GM12878 (cell line): ENCODE results near the gene FBRSL1.

Experiments used
- EGR1 ChIP-seq, 2 experiments: IDR thresholded peaks; 1 replicate in 1 of 2; 2 replicates in 1 of 2; pipeline ENCODE4 v1.6.1; 2011 to 2012; ENCODE audit warnings: low read depth in 2 of 2, low read length in 2 of 2, borderline replicate concordance in 1 of 2, mild to moderate bottlenecking in 1 of 2, moderate library complexity in 1 of 2
- EP300 ChIP-seq, 2 experiments: fragments of 150-350 bp in 1 of 2; IDR thresholded peaks; 2 replicates each; pipeline ENCODE4 v1.6.1; 2011 to 2012; ENCODE audit warnings: low read depth in 2 of 2, low read length in 2 of 2, borderline replicate concordance in 1 of 2, improper control_type of control experiment in 1 of 2, inconsistent platforms in 1 of 2; ENCODE audit not compliant: control insufficient read depth in 1 of 2
- ETV6 ChIP-seq, 2 experiments: fragments of 450-650 bp in 1 of 2; IDR thresholded peaks in 1 of 2; conservative IDR thresholded peaks in 1 of 2; 2 replicates each; pipeline ENCODE4 v1.6.1; 2014; ENCODE audit warnings: antibody characterized with exemption in 1 of 2, borderline replicate concordance in 1 of 2, low read depth in 1 of 2, mild to moderate bottlenecking in 1 of 2, moderate library complexity in 1 of 2
- HCFC1 ChIP-seq: fragments of 150-350 bp; IDR thresholded peaks from 2 replicates; pipeline ENCODE4 v1.6.1; 2014; ENCODE audit warnings: low read length
- JUND ChIP-seq: IDR thresholded peaks from 2 replicates; pipeline ENCODE4 v1.6.1; 2012; ENCODE audit warnings: low read depth, mild to moderate bottlenecking, low read length, improper control_type of control experiment, moderate library complexity
- MEF2A ChIP-seq: IDR thresholded peaks from 2 replicates; pipeline ENCODE4 v1.6.1; 2011; ENCODE audit warnings: low read depth, mild to moderate bottlenecking, low read length, moderate library complexity; ENCODE audit not compliant: insufficient read depth
- NR2C2 ChIP-seq: IDR thresholded peaks from 2 replicates; pipeline ENCODE4 v1.6.1; 2011; ENCODE audit warnings: borderline replicate concordance, low read depth; ENCODE audit not compliant: control insufficient read depth, insufficient read length
- RFX5 ChIP-seq: IDR thresholded peaks from 2 replicates; pipeline ENCODE4 v1.6.1; 2011; ENCODE audit warnings: low read depth, low read length, improper control_type of control experiment
- STAT3 ChIP-seq: IDR thresholded peaks from 2 replicates; pipeline ENCODE4 v1.6.1; 2011; ENCODE audit warnings: low read depth, low read length, improper control_type of control experiment
- TCF7 ChIP-seq: IDR thresholded peaks from 2 replicates; pipeline ENCODE4 v1.6.1; 2014; ENCODE audit warnings: antibody characterized with exemption, borderline replicate concordance
- TF ChIP-seq, protein P1 (sequence below): fragments of 450-650 bp; IDR thresholded peaks from 2 replicates; pipeline ENCODE4 v1.6.1; 2017; ENCODE audit warnings: mild to moderate bottlenecking, moderate library complexity
- TF ChIP-seq, protein P2 (sequence below): fragments of 450-650 bp; IDR thresholded peaks from 2 replicates; pipeline ENCODE4 v1.6.1; 2016; ENCODE audit warnings: mild to moderate bottlenecking, moderate library complexity, borderline replicate concordance
- TF ChIP-seq, protein P3 (sequence below): IDR thresholded peaks from 2 replicates; pipeline ENCODE4 v1.6.1; 2011; ENCODE audit warnings: borderline replicate concordance, low read depth, mild to moderate bottlenecking, moderate library complexity, low read length; ENCODE audit not compliant: insufficient read depth, poor library complexity, severe bottlenecking
- TF ChIP-seq, protein P4 (sequence below): fragments of 450-650 bp; formaldehyde crosslinking; IDR thresholded peaks from 2 replicates; pipeline ENCODE4 v1.4.0; 2022; ENCODE audit warnings: mild to moderate bottlenecking, moderate library complexity

DNA sequence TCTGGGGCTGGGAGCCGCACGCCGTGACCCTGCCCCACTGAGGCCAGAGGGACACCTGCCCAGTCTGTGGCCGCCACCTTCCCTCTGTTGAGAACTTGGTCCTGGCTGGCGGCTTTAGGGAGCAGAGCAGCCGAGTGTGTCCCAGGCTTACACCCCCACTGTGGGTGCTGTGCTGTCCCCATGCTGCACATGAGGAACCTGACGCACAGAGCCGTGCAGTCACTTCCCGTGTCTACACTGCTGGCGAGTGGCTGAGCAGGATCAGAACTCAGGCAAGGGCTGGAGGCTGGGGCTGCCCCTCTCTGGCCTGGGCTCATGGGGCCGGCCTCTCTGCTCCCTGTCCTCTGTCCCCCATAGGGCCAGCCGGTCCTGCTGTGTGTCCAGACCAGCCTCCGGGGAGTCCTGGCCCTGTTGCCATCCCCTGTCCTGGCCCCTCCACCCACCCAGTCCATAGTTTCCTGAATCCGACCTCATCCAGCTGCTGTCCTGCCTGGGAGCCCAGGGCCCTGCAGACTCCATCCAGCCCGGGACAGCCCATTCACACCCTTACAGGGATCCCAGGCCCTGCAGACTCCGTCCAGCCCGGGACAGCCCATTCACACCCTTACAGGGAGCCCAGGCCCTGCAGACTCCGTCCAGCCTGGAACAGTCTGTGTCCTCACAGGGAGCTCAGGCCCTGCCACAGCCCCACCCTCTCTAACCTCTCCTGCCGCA lies 10.3 kb downstream of the FBRSL1 start:
- TF ChIP-seq TCF7: no peak
- no peak for TF ChIP-seq MEF2A
- TF ChIP-seq, protein P1, sequence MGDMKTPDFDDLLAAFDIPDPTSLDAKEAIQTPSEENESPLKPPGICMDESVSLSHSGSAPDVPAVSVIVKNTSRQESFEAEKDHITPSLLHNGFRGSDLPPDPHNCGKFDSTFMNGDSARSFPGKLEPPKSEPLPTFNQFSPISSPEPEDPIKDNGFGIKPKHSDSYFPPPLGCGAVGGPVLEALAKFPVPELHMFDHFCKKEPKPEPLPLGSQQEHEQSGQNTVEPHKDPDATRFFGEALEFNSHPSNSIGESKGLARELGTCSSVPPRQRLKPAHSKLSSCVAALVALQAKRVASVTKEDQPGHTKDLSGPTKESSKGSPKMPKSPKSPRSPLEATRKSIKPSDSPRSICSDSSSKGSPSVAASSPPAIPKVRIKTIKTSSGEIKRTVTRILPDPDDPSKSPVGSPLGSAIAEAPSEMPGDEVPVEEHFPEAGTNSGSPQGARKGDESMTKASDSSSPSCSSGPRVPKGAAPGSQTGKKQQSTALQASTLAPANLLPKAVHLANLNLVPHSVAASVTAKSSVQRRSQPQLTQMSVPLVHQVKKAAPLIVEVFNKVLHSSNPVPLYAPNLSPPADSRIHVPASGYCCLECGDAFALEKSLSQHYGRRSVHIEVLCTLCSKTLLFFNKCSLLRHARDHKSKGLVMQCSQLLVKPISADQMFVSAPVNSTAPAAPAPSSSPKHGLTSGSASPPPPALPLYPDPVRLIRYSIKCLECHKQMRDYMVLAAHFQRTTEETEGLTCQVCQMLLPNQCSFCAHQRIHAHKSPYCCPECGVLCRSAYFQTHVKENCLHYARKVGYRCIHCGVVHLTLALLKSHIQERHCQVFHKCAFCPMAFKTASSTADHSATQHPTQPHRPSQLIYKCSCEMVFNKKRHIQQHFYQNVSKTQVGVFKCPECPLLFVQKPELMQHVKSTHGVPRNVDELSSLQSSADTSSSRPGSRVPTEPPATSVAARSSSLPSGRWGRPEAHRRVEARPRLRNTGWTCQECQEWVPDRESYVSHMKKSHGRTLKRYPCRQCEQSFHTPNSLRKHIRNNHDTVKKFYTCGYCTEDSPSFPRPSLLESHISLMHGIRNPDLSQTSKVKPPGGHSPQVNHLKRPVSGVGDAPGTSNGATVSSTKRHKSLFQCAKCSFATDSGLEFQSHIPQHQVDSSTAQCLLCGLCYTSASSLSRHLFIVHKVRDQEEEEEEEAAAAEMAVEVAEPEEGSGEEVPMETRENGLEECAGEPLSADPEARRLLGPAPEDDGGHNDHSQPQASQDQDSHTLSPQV: no peak
- no peak for TF ChIP-seq HCFC1
- no peak for TF ChIP-seq EP300 (IDR thresholded peaks at IDR 0.05; ENCODE audit: borderline replicate concordance in 1 of 2, control insufficient read depth in 1 of 2, low read depth in 2 of 2, low read length in 2 of 2)
- TF ChIP-seq, protein P2, sequence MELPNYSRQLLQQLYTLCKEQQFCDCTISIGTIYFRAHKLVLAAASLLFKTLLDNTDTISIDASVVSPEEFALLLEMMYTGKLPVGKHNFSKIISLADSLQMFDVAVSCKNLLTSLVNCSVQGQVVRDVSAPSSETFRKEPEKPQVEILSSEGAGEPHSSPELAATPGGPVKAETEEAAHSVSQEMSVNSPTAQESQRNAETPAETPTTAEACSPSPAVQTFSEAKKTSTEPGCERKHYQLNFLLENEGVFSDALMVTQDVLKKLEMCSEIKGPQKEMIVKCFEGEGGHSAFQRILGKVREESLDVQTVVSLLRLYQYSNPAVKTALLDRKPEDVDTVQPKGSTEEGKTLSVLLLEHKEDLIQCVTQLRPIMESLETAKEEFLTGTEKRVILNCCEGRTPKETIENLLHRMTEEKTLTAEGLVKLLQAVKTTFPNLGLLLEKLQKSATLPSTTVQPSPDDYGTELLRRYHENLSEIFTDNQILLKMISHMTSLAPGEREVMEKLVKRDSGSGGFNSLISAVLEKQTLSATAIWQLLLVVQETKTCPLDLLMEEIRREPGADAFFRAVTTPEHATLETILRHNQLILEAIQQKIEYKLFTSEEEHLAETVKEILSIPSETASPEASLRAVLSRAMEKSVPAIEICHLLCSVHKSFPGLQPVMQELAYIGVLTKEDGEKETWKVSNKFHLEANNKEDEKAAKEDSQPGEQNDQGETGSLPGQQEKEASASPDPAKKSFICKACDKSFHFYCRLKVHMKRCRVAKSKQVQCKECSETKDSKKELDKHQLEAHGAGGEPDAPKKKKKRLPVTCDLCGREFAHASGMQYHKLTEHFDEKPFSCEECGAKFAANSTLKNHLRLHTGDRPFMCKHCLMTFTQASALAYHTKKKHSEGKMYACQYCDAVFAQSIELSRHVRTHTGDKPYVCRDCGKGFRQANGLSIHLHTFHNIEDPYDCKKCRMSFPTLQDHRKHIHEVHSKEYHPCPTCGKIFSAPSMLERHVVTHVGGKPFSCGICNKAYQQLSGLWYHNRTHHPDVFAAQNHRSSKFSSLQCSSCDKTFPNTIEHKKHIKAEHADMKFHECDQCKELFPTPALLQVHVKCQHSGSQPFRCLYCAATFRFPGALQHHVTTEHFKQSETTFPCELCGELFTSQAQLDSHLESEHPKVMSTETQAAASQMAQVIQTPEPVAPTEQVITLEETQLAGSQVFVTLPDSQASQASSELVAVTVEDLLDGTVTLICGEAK: no peak
- TF ChIP-seq, protein P3, sequence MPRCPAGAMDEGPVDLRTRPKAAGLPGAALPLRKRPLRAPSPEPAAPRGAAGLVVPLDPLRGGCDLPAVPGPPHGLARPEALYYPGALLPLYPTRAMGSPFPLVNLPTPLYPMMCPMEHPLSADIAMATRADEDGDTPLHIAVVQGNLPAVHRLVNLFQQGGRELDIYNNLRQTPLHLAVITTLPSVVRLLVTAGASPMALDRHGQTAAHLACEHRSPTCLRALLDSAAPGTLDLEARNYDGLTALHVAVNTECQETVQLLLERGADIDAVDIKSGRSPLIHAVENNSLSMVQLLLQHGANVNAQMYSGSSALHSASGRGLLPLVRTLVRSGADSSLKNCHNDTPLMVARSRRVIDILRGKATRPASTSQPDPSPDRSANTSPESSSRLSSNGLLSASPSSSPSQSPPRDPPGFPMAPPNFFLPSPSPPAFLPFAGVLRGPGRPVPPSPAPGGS: no peak
- no peak for TF ChIP-seq ETV6 (conservative IDR thresholded peaks at IDR 0.05 in 1 of 2, IDR thresholded peaks at IDR 0.05 in 1 of 2; ENCODE audit: borderline replicate concordance in 1 of 2, low read depth in 1 of 2)
- TF ChIP-seq RFX5: no peak
- TF ChIP-seq NR2C2: no peak
- no peak for TF ChIP-seq EGR1 (IDR thresholded peaks at IDR 0.05; ENCODE audit: borderline replicate concordance in 1 of 2, low read depth in 2 of 2, low read length in 2 of 2)
- TF ChIP-seq, protein P4, sequence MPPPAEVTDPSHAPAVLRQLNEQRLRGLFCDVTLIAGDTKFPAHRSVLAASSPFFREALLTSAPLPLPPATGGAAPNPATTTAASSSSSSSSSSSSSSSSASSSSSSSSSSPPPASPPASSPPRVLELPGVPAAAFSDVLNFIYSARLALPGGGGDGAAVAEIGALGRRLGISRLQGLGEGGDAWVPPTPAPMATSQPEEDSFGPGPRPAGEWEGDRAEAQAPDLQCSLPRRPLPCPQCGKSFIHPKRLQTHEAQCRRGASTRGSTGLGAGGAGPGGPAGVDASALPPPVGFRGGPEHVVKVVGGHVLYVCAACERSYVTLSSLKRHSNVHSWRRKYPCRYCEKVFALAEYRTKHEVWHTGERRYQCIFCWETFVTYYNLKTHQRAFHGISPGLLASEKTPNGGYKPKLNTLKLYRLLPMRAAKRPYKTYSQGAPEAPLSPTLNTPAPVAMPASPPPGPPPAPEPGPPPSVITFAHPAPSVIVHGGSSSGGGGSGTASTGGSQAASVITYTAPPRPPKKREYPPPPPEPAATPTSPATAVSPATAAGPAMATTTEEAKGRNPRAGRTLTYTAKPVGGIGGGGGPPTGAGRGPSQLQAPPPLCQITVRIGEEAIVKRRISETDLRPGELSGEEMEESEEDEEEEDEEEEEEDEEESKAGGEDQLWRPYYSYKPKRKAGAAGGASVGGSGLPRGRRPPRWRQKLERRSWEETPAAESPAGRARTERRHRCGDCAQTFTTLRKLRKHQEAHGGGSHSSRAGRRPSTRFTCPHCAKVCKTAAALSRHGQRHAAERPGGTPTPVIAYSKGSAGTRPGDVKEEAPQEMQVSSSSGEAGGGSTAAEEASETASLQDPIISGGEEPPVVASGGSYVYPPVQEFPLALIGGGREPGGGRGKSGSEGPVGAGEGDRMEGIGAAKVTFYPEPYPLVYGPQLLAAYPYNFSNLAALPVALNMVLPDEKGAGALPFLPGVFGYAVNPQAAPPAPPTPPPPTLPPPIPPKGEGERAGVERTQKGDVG (CRISPR knock-in tag): no peak
- no peak for TF ChIP-seq JUND
- TF ChIP-seq STAT3: no peak
